Smooth muscle cell (in vitro differentiated cells): ENCODE results near the gene COX6B1. TPM values are rescaled to one million over a fixed set of nuclear protein-coding genes. Genes with fewer than 3 reads are reported as not detected.

ENCODE experiments used
- DNase-seq: peaks from one replicate; lab custom pipeline; 2025; ENCODE audit not compliant: unreplicated experiment; lab: John Stamatoyannopoulos, UW
- H2AFZ ChIP-seq: fragments of 200-600 bp; sonication (generic); 2 replicates; pipeline ENCODE4 v1.6.0; 2016; ENCODE audit warnings: antibody characterized with exemption, low read depth, mild to moderate bottlenecking
- H3F3A ChIP-seq: fragments of 200-600 bp; sonication (generic); 2 replicates; pipeline ENCODE4 v1.6.0; 2017; ENCODE audit warnings: antibody characterized with exemption, low read depth
- H3K27ac ChIP-seq: fragments of 200-600 bp; sonication (generic); 2 replicates; pipeline ENCODE4 v1.5.1; 2016; ENCODE audit warnings: low read depth, mild to moderate bottlenecking
- H3K27me3 ChIP-seq: fragments of 200-600 bp; sonication (generic); 2 replicates; pipeline ENCODE4 v1.6.1; 2016; ENCODE audit warnings: low read depth, mild to moderate bottlenecking
- H3K36me3 ChIP-seq: fragments of 200-600 bp; sonication (generic); 2 replicates; pipeline ENCODE4 v1.5.1; 2016; ENCODE audit warnings: low read depth
- H3K4me1 ChIP-seq: fragments of 200-600 bp; sonication (generic); 2 replicates; pipeline ENCODE4 v1.5.1; 2016; ENCODE audit warnings: low read depth
- H3K4me2 ChIP-seq: fragments of 200-600 bp; sonication (generic); 2 replicates; pipeline ENCODE4 v1.6.0; 2016; ENCODE audit warnings: mild to moderate bottlenecking
- H3K4me3 ChIP-seq: fragments of 200-600 bp; sonication (generic); 2 replicates; pipeline ENCODE4 v1.5.1; 2016; ENCODE audit warnings: mild to moderate bottlenecking
- H3K79me2 ChIP-seq: fragments of 200-600 bp; sonication (generic); 2 replicates; pipeline ENCODE4 v1.6.0; 2016; ENCODE audit warnings: low read depth, mild to moderate bottlenecking
- H3K9ac ChIP-seq: fragments of 200-600 bp; sonication (generic); 2 replicates; pipeline ENCODE4 v1.6.0; 2016; ENCODE audit warnings: low read depth
- H3K9me3 ChIP-seq: fragments of 200-600 bp; sonication (generic); replicated peaks from 2 replicates; pipeline ENCODE4 v1.5.1; 2016; ENCODE audit warnings: low read depth
- H4K20me1 ChIP-seq: fragments of 200-600 bp; sonication (generic); 2 replicates; pipeline ENCODE4 v1.6.0; 2016; ENCODE audit warnings: low read depth
- WGBS: methylation state at CpG from one replicate; pipeline ENCODE4 v1.1.7; 2016; ENCODE audit warnings: low lambda C conversion rate; 5-methylcytosine and 5-hydroxymethylcytosine counted together
- polyA plus RNA-seq: library from polyadenylated mRNA; unstranded; fragments of >200 nt; fragmentation: Nextera tagmentation; extraction: Ambion mirVana; gene quantifications from 2 replicates; pipeline ENCODE4 v1.2.1, GENCODE V29; 2016
- total RNA-seq: library from RNA; depleted of rRNA; stranded (reverse); fragments of >200 nt; gene quantifications from 2 replicates; pipeline ENCODE4 v1.2.3, GENCODE V29; 2014
- TF ChIP-seq, protein P1 (sequence below): fragments of 200-600 bp; sonication (generic); IDR thresholded peaks from 2 replicates; pipeline ENCODE4 v1.5.1; 2017; ENCODE audit warnings: borderline replicate concordance, mild to moderate bottlenecking, antibody characterized with exemption; ENCODE audit not compliant: insufficient read depth, poor library complexity, severe bottlenecking

COX6B1 gene
- total and polyA plus RNA-seq, 2 experiments from 2014 or later: 622 to 971 TPM

DNA sequence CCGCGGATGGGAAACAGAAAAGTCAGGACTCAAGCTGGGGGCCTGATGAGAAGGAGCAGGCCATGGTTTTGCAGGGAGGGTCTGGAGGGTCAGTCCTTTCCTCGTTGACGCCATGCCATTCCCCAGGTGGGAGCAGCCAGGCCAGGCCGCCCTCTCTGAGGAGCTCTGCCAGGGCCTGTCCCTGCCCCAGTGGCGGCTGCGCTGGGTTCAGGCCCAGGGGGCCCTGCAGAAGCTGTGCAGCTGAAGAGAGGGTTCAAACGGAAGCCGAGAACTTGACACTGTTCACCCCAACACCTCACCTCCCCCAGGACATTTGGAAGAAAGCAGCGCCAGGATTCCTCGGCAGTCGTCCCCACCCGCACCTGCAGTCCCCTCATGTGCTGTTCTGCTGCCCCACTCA lies 25.4 kb upstream of the COX6B1 start:
- Histone ChIP-seq H2AFZ (no peak overlapping the region), H3K4me3 (no peak overlapping the region), H3K9ac (no peak overlapping the region), H3K27me3 (no peaks in the 10 kb centered on the region), H3K4me2 (no peak overlapping the region), H3F3A (no peaks in the 10 kb centered on the region), H4K20me1 (no peaks in the 10 kb centered on the region), H3K27ac (no peak overlapping the region), H3K4me1 (no peaks in the 10 kb centered on the region), H3K9me3 (no peaks in the 10 kb centered on the region), H3K36me3 (no peaks in the 10 kb centered on the region), H3K79me2 (no peaks in the 10 kb centered on the region)
- no peak for DNase-seq
- TF ChIP-seq, protein P1, sequence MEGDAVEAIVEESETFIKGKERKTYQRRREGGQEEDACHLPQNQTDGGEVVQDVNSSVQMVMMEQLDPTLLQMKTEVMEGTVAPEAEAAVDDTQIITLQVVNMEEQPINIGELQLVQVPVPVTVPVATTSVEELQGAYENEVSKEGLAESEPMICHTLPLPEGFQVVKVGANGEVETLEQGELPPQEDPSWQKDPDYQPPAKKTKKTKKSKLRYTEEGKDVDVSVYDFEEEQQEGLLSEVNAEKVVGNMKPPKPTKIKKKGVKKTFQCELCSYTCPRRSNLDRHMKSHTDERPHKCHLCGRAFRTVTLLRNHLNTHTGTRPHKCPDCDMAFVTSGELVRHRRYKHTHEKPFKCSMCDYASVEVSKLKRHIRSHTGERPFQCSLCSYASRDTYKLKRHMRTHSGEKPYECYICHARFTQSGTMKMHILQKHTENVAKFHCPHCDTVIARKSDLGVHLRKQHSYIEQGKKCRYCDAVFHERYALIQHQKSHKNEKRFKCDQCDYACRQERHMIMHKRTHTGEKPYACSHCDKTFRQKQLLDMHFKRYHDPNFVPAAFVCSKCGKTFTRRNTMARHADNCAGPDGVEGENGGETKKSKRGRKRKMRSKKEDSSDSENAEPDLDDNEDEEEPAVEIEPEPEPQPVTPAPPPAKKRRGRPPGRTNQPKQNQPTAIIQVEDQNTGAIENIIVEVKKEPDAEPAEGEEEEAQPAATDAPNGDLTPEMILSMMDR: no peak
- 98% methylated on average over 10 of the region's 13 CpGs for WGBS

DNA sequence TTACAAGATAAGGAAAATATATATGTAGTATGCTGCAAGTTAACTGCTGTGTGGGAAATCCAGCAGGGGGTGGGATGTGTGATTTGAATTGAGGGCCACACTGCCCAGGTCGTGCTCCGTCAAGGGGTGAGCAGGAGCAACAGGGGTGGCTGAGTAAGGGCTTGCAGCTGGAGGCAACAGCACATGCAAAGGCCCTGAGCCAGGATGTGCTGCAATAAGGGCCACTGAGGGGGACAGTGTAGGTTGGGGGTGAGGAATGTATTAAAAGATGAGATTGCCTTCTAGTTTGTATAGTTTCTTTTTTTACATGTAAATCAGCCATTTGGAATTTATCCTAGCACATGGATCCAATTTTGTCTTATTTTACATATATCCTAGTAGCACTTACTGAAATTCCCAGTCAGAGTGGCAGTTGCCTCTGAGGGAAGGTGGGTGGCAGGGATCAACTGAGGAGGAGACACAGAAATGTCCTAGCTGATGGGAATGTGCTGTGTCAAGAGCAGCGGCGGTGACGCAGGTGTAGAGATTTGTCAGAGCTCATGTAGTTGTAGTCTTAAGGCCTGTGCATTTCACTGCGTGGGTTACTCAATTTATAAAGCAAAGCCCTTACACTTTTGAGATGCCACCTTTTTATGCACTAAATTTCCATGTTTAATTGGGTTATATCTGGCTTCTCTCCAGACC lies 24.7 kb upstream of the COX6B1 start:
- DNase-seq: no peak
- Histone ChIP-seq H3K4me1 (peaks cover 5% of the 10 kb centered on the region), H3K9ac (no peak overlapping the region), H4K20me1 (no peaks in the 10 kb centered on the region), H3K36me3 (no peaks in the 10 kb centered on the region), H3K79me2 (no peaks in the 10 kb centered on the region), H3K27me3 (no peaks in the 10 kb centered on the region), H3F3A (no peaks in the 10 kb centered on the region), H2AFZ (no peak overlapping the region), H3K27ac (no peak overlapping the region), H3K4me2 (no peak overlapping the region), H3K4me3 (no peak overlapping the region), H3K9me3 (no peaks in the 10 kb centered on the region)
- 92% methylated on average over 6 of the region's 6 CpGs for WGBS
- TF ChIP-seq, protein P1: no peak

DNA sequence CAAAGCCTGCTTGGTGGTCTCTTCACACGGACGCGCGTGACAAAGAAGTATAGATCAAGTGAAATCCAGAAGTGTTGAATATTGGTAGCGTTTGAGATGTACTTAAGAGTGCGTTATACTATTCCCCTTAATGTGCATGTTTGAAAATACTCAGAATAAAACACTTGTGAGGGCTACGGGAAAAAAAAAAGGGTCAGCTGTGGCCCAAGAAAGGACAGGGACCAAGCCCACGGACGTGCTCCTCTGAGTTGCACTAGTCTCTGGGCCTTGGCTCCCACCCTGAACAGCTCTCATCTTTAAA lies 19.9 kb upstream of the COX6B1 start:
- Histone ChIP-seq H3K4me3 (peak overlapping the region; percentile 94), H3K9me3 (no peaks in the 10 kb centered on the region), H4K20me1 (no peaks in the 10 kb centered on the region), H3K36me3 (no peaks in the 10 kb centered on the region), H3K9ac (peak overlapping the region; percentile 78), H3K79me2 (peaks cover 19% of the 10 kb centered on the region), H3K27ac (peak overlapping the region; percentile 86), H2AFZ (peak overlapping the region; percentile 82), H3K27me3 (no peaks in the 10 kb centered on the region), H3K4me1 (peaks cover 13% of the 10 kb centered on the region), H3F3A (no peaks in the 10 kb centered on the region), H3K4me2 (peak overlapping the region; percentile 89)
- TF ChIP-seq, protein P1: no peak
- 37% methylated on average over 9 of the region's 9 CpGs for WGBS
- no peak for DNase-seq
